Dendritic cell treated with granulocyte-macrophage colony-stimulating factor and Interleukin-4, amounts not matched to agents 40 ng/mL and 50 ng/mL, for 4 days (primary cell): ENCODE data around the gene XCR1.
"Not testable (repeated sequence)": the region's sequence is repeated elsewhere in the genome, so short reads cannot be mapped to it uniquely, and the experiment has no call there.

Experiments
- H3K27ac Mint-ChIP-seq: one replicate; pipeline ENCODE4 v1.8.0; 2022; ENCODE audit warnings: mild to moderate bottlenecking, mixed read lengths
- H3K27me3 Mint-ChIP-seq: one replicate; pipeline ENCODE4 v1.8.0; 2022; ENCODE audit warnings: mild to moderate bottlenecking, mixed read lengths
- H3K36me3 Mint-ChIP-seq: one replicate; pipeline ENCODE4 v1.8.0; 2022; ENCODE audit warnings: low read depth, mixed read lengths
- H3K4me1 Mint-ChIP-seq: one replicate; pipeline ENCODE4 v1.8.0; 2022; ENCODE audit warnings: low read depth, mixed read lengths
- H3K4me3 Mint-ChIP-seq: one replicate; pipeline ENCODE4 v1.8.0; 2022; ENCODE audit warnings: mild to moderate bottlenecking, moderate library complexity, mixed read lengths
- H3K9me3 Mint-ChIP-seq: one replicate; pipeline ENCODE4 v1.8.0; 2022; ENCODE audit warnings: mixed read lengths
- intact Hi-C: fragments of 100-400 bp; cut with micrococcal nuclease; formaldehyde crosslinking; loops from one replicate; pipeline ENCODE4 v1.15.0; 2022

The XCR1 gene

GRCh38 chr3:46059432-46059831 lies 32.1 kb upstream of the XCR1 start:
- H3K27me3 Mint-ChIP-seq = peaks cover 66% of the 10 kb centered on the region
- intact Hi-C loops = loop anchor here (10.0 kb wide), 1 partner anchor 65 kb away; the partner anchor contains the start of gene FYCO1

DNA sequence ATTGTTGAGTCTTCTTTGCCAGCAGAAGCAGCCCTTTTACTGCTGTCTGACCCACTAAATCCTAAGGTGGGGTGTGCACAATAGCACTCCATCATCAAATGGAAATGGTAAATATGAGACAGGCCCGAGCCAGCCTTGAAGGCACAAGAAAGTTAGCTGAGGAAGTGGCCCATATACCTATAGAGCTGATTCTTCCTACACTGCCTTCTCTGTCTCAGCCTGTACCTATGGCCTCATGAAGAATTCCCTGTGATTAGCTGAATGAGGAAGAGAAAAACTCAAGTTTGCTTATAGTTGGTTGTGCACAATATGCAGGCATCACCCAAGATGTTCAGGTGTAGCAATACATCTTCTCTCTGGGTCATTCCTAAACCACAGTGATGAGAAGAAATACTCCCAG lies 31.7 kb upstream of the XCR1 start:
- Mint-ChIP-seq H3K27ac (no peak overlapping the region), H3K9me3 (no peaks in the 10 kb centered on the region), H3K36me3 (no peaks in the 10 kb centered on the region), H3K4me1 (peaks cover 64% of the 10 kb centered on the region), H3K4me3 (no peak overlapping the region), H3K27me3 (peaks cover 69% of the 10 kb centered on the region)
- intact Hi-C loops = loop anchor here (10.0 kb wide), 1 partner anchor 64 kb away; the partner anchor contains the start of gene FYCO1

More at GRCh38 chr3:46059432-46059831, 32.1 kb upstream of the XCR1 start:
- Mint-ChIP-seq H3K9me3 (no peaks in the 10 kb centered on the region), H3K27ac (no peak overlapping the region), H3K36me3 (no peaks in the 10 kb centered on the region), H3K4me3 (no peak overlapping the region), H3K4me1 (peaks cover 60% of the 10 kb centered on the region)

- H3K27me3 Mint-ChIP-seq = peaks cover 70% of the 10 kb centered on the region
- no peak overlapping the region for H3K4me3 Mint-ChIP-seq
- peaks cover 62% of the 10 kb centered on the region for H3K4me1 Mint-ChIP-seq
- no peaks in the 10 kb centered on the region for H3K36me3 Mint-ChIP-seq
- no peak overlapping the region for H3K27ac Mint-ChIP-seq
- H3K9me3 Mint-ChIP-seq = no peaks in the 10 kb centered on the region
- intact Hi-C loops = loop anchor here (10.0 kb wide), 1 partner anchor 63 kb away; the partner anchor contains the start of gene FYCO1
Measured at GRCh38 chr3:46057716-46058115, 30.4 kb upstream of the XCR1 start.

DNA sequence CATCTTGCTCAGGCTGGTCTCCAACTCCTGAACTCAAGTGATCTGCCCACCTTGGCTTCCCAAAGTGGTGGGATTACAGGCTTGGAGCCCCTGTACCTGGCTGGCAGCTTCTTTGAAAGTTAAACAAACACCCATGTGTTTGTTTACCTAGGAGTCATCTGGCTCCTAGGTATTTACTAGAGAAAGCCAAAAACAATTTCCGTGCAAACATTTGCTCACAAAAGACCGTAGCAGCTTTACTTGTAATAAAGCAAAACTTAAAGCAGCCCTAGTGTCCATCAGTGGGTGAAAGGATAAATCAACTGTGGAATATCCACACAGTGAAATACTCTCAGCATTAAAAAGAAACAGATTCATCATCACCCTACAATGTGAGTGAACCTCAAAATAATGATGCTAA lies 29.4 kb upstream of the XCR1 start:
- no peaks in the 10 kb centered on the region for H3K36me3 Mint-ChIP-seq
- H3K27me3 Mint-ChIP-seq = peaks cover 70% of the 10 kb centered on the region
- no peak overlapping the region for H3K4me3 Mint-ChIP-seq
- intact Hi-C loops = loop anchor here (10.0 kb wide), 1 partner anchor 62 kb away; the partner anchor contains the start of gene FYCO1
- peaks cover 52% of the 10 kb centered on the region for H3K4me1 Mint-ChIP-seq
- no peak overlapping the region for H3K27ac Mint-ChIP-seq
- no peaks in the 10 kb centered on the region for H3K9me3 Mint-ChIP-seq

GRCh38 chr3:46053761-46054515 lies 26.7 kb upstream of the XCR1 start:
- not testable (repeated sequence) for H3K9me3 Mint-ChIP-seq, H3K27ac Mint-ChIP-seq, H3K36me3 Mint-ChIP-seq, H3K4me3 Mint-ChIP-seq
- intact Hi-C loops = loop anchor here (10.0 kb wide), 1 partner anchor 59 kb away; the partner anchor contains the start of gene FYCO1
- Mint-ChIP-seq H3K4me1 (peaks cover 35% of the 10 kb centered on the region), H3K27me3 (peaks cover 83% of the 10 kb centered on the region)

GRCh38 chr3:46053265-46053664 lies 26.0 kb upstream of the XCR1 start:
- Mint-ChIP-seq H3K27me3 (peaks cover 85% of the 10 kb centered on the region), H3K4me1 (peaks cover 28% of the 10 kb centered on the region)
- H3K4me3 Mint-ChIP-seq, H3K9me3 Mint-ChIP-seq, H3K36me3 Mint-ChIP-seq, H3K27ac Mint-ChIP-seq: not testable (repeated sequence)
- intact Hi-C loops = loop anchor here (10.0 kb wide), 1 partner anchor 58 kb away; the partner anchor contains the start of gene FYCO1

GRCh38 chr3:46052531-46052930 lies 25.2 kb upstream of the XCR1 start:
- Mint-ChIP-seq H3K36me3 (no peaks in the 10 kb centered on the region), H3K9me3 (no peaks in the 10 kb centered on the region), H3K27me3 (peaks cover 83% of the 10 kb centered on the region), H3K4me3 (no peak overlapping the region), H3K27ac (no peak overlapping the region), H3K4me1 (peaks cover 21% of the 10 kb centered on the region)
- intact Hi-C loops = loop anchor here (10.0 kb wide), 1 partner anchor 58 kb away; the partner anchor contains the start of gene FYCO1

- H3K9me3 Mint-ChIP-seq = no peaks in the 10 kb centered on the region
- H3K36me3 Mint-ChIP-seq = no peaks in the 10 kb centered on the region
- intact Hi-C loops = no loop called here
- H3K4me3 Mint-ChIP-seq = no peak overlapping the region
- peaks cover 16% of the 10 kb centered on the region for H3K4me1 Mint-ChIP-seq
- no peak overlapping the region for H3K27ac Mint-ChIP-seq
- H3K27me3 Mint-ChIP-seq = peaks cover 62% of the 10 kb centered on the region
Measured at GRCh38 chr3:46049093-46049492, 21.8 kb upstream of the XCR1 start.

- H3K27me3 Mint-ChIP-seq = peaks cover 46% of the 10 kb centered on the region
- H3K4me1 Mint-ChIP-seq, intact Hi-C loops, H3K4me3 Mint-ChIP-seq, H3K9me3 Mint-ChIP-seq, H3K27ac Mint-ChIP-seq, H3K36me3 Mint-ChIP-seq: not testable (repeated sequence)
Measured at GRCh38 chr3:46046231-46046630, 18.9 kb upstream of the XCR1 start.

- H3K36me3 Mint-ChIP-seq = no peaks in the 10 kb centered on the region
Measured at GRCh38 chr3:46038916-46039315, 11.6 kb upstream of the XCR1 start.

DNA sequence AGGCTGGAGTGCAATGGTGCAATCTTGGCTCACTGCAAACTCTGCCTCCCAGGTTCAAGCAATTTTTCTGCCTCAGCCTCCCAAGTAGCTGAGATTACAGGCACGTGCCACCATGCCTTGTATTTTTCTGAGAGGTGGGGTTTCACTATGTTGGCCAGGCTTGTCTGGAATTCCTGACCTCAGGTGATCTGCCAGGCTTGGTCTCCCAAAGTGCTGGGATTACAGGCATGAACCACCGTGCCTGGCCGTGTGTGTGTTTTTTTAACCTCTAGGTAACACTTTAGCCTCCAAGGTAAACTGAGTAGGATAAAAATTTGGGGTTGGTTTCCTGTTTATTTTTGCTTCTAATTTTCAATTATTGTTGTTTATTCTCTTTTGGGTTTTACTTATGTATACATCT lies 10.8 kb upstream of the XCR1 start:
- H3K9me3 Mint-ChIP-seq, H3K4me3 Mint-ChIP-seq, H3K36me3 Mint-ChIP-seq, H3K27ac Mint-ChIP-seq, intact Hi-C loops: not testable (repeated sequence)
- H3K4me1 Mint-ChIP-seq = peaks cover 12% of the 10 kb centered on the region
- peaks cover 21% of the 10 kb centered on the region for H3K27me3 Mint-ChIP-seq

More at GRCh38 chr3:46038916-46039315, 11.6 kb upstream of the XCR1 start:
- no peaks in the 10 kb centered on the region for H3K9me3 Mint-ChIP-seq
- H3K4me3 Mint-ChIP-seq = no peak overlapping the region
- no peak overlapping the region for H3K27ac Mint-ChIP-seq
- peaks cover 12% of the 10 kb centered on the region for H3K4me1 Mint-ChIP-seq
- H3K27me3 Mint-ChIP-seq = peaks cover 23% of the 10 kb centered on the region
- intact Hi-C loops = no loop called here

DNA sequence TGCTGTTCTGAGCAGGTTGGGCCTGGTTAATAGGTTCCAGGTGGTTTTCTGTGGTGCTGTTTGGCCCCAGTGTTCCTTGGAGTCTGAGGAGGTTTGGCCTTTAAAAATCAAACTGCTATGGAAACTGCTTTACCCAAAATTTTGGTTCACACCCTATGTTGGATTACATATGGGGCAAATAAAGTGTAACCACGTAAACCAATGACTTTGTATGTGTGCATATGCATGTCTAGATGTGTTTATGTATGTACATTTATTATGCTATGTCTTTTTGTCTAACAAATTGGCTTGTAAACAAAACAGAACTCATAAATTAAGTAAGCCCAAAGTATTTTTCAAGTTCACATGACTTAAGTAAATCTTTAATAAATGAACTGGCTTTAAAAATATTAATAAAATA lies 8.9 kb upstream of the XCR1 start:
- Mint-ChIP-seq H3K4me1 (peaks cover 8% of the 10 kb centered on the region), H3K27me3 (peaks cover 25% of the 10 kb centered on the region), H3K9me3 (no peaks in the 10 kb centered on the region), H3K27ac (no peak overlapping the region), H3K4me3 (no peak overlapping the region), H3K36me3 (no peaks in the 10 kb centered on the region)
- intact Hi-C loops = no loop called here

- intact Hi-C loops = no loop called here
- Mint-ChIP-seq H3K4me3 (no peak overlapping the region), H3K27me3 (peaks cover 31% of the 10 kb centered on the region), H3K9me3 (peaks cover 19% of the 10 kb centered on the region), H3K36me3 (peaks cover 13% of the 10 kb centered on the region), H3K4me1 (peaks cover 33% of the 10 kb centered on the region), H3K27ac (no peak overlapping the region)
Measured at GRCh38 chr3:46031747-46032146, 4.5 kb upstream of the XCR1 start.

GRCh38 chr3:46031269-46031668 lies 4.0 kb upstream of the XCR1 start:
- Mint-ChIP-seq H3K9me3 (peaks cover 19% of the 10 kb centered on the region), H3K27ac (no peak overlapping the region), H3K4me3 (no peak overlapping the region), H3K36me3 (peaks cover 13% of the 10 kb centered on the region), H3K27me3 (peaks cover 33% of the 10 kb centered on the region), H3K4me1 (peaks cover 33% of the 10 kb centered on the region)
- intact Hi-C loops = no loop called here
